HCT116 (cell line): ENCODE data around the gene RFX2.

ENCODE experiments used
- JUND ChIP-seq: IDR thresholded peaks from 2 replicates; pipeline ENCODE4 v1.6.1; 2012
- ZNF274 ChIP-seq: fragments of 200-500 bp; sonication (Bioruptor generic); IDR thresholded peaks from 2 replicates; pipeline ENCODE4 v1.6.1; 2014; ENCODE audit warnings: mild to moderate bottlenecking, low read depth, low read length, inconsistent platforms

GRCh38 chr19:6023085-6023682 lies 87.1 kb downstream of the RFX2 start:
- TF ChIP-seq JUND, result no peak
- no peak for TF ChIP-seq ZNF274
